Measurements from ENCODE around the gene KIF1A. TPM values are rescaled to one million over a fixed set of nuclear protein-coding genes. Genes with fewer than 3 reads are reported as not detected.

Gene KIF1A
- total and polyA plus RNA-seq, 2 of the 8 experiments (the other 6 are each of a cell fraction or from before 2014, with no cell fraction given), result 61.3 to 281 TPM

GRCh38 chr2:240732184-240732583, 87.8 kb downstream of the KIF1A start:
- H3K23me2 ChIP-seq (ENCODE audit: low read depth, low read length), result peaks cover 4% of the 10 kb centered on the region; the same call in 1 of the 2 replicates
- H2BK20ac ChIP-seq (ENCODE audit: low read length), result no peak overlapping the region
- ChIA-PET CTCF (ENCODE audit: partially characterized antibody) (interaction anchor here (1.0 kb wide), 2 partner anchors 10 to 108 kb away, joined by 3 to 4 read pairs; no protein-coding TSS in a partner anchor), POLR2A (ENCODE audit: partially characterized antibody) (interaction anchor here (1.2 to 1.6 kb wide), 2 partner anchors 13 to 56 kb away, joined by 3 read pairs; no protein-coding TSS in a partner anchor)
- H3K4ac ChIP-seq (replicated peaks; ENCODE audit: insufficient read length, low read depth, low read length), result no peak overlapping the region
- no peak overlapping the region for H2AK5ac ChIP-seq (ENCODE audit: low read depth, low read length)
- no peak overlapping the region for H2AFZ ChIP-seq (ENCODE audit: low read length)
- peaks cover 3% of the 10 kb centered on the region; the same call in 1 of the 2 replicates for H3K79me1 ChIP-seq (ENCODE audit: low read depth, low read length)
- no peak overlapping the region for H2BK12ac ChIP-seq (ENCODE audit: low read depth, low read length)
- H4K8ac ChIP-seq (ENCODE audit: extremely low read depth, insufficient read depth, low read length), result no peak overlapping the region
- no peak overlapping the region for H3K14ac ChIP-seq (ENCODE audit: insufficient read length)
- no peak overlapping the region for H3K18ac ChIP-seq (ENCODE audit: extremely low read depth, low read length)
- no peaks in the 10 kb centered on the region for H3K27me3 ChIP-seq (replicated peaks in 1 of 4; ENCODE audit: control insufficient read depth in 3 of 4, extremely low read depth in 1 of 4, insufficient read depth in 3 of 4, low read length in 3 of 4)
- no peak for FAIRE-seq
- H3K79me2 ChIP-seq (ENCODE audit: control insufficient read depth in 1 of 2, insufficient read depth in 2 of 2, low read length in 2 of 2), result no peaks in the 10 kb centered on the region
- H2BK5ac ChIP-seq (ENCODE audit: low read depth, low read length), result no peak overlapping the region
- no peaks in the 10 kb centered on the region for H3K9me3 ChIP-seq (ENCODE audit: insufficient read depth in 2 of 2, low read depth in 1 of 2, low read length in 1 of 2)
- no peak overlapping the region for H3K27ac ChIP-seq (ENCODE audit: low read depth, low read length)
- DNase-seq (ENCODE audit: low read depth in 1 of 2, low spot score in 2 of 2), result no peak
- no peak overlapping the region for H4K91ac ChIP-seq (replicated peaks; ENCODE audit: insufficient read length, low read length)
- peaks cover 8 to 13% of the 10 kb centered on the region in 2 experiments for H4K20me1 ChIP-seq (replicated peaks in 1 of 2; ENCODE audit: control insufficient read depth in 1 of 2, insufficient read depth in 2 of 2, low read length in 2 of 2)
- no peak overlapping the region for H2BK15ac ChIP-seq (ENCODE audit: low read length)
- 93 to 100% methylated on average over 3 to 5 of the region's 5 CpGs for WGBS, 2 experiments (ENCODE audit: extremely low coverage in 1 of 2, insufficient coverage in 1 of 2, insufficient read length in 1 of 2, insufficient replicate concordance in 2 of 2, low coverage in 1 of 2, low lambda C conversion rate in 2 of 2, missing lambda C conversion rate in 1 of 2)
- no peak overlapping the region for H3K9ac ChIP-seq (replicated peaks in 1 of 4; ENCODE audit: extremely low read depth in 1 of 4, low read depth in 3 of 4, low read length in 3 of 4)
- H3K4me3 ChIP-seq (ENCODE audit: extremely low read depth in 1 of 4, insufficient read depth in 2 of 4, low read depth in 3 of 4, low read length in 4 of 4), result no peak overlapping the region
- no peak overlapping the region for H4K5ac ChIP-seq (ENCODE audit: insufficient read length, low read depth, low read length)
- no peak overlapping the region for H3K4me2 ChIP-seq (ENCODE audit: insufficient read depth in 1 of 2, low read depth in 2 of 2, low read length in 2 of 2)
- no peak overlapping the region for H2BK120ac ChIP-seq (replicated peaks; ENCODE audit: low read depth, low read length)
- H3K36me3 ChIP-seq (ENCODE audit: control insufficient read depth in 2 of 4, insufficient read depth in 4 of 4, low read length in 3 of 4), result peaks cover 10 to 50% (median 34%) of the 10 kb centered on the region in 4 experiments
- no peaks in the 10 kb centered on the region; a peak in 1 of 7 replicates for H3K4me1 ChIP-seq (replicated peaks in 1 of 4; ENCODE audit: control insufficient read depth in 3 of 4, insufficient read depth in 4 of 4, low read length in 3 of 4)
- no peak overlapping the region for H3K23ac ChIP-seq (ENCODE audit: insufficient read length)
- H3K56ac ChIP-seq (replicated peaks; ENCODE audit: insufficient read length, low read depth, low read length), result no peak overlapping the region
- no peak for TF ChIP-seq POLR2A (IDR thresholded peaks at IDR 0.05; ENCODE audit: control extremely low read depth in 1 of 2, low read depth in 2 of 2, low read length in 2 of 2)
- no peak for TF ChIP-seq FOSL1 (IDR thresholded peaks at IDR 0.05; ENCODE audit: insufficient read depth, low read depth, low read length)
- TF ChIP-seq HDAC2 (IDR thresholded peaks at IDR 0.05; ENCODE audit: borderline replicate concordance in 1 of 2, low read depth in 2 of 2, low read length in 2 of 2), result no peak
- TF ChIP-seq KDM5A (IDR thresholded peaks at IDR 0.05; ENCODE audit: low read length), result no peak
- no peak for TF ChIP-seq TAF7 (optimal IDR thresholded peaks at IDR 0.05; ENCODE audit: borderline replicate concordance, low read depth, low read length)
- TF ChIP-seq EZH2 (IDR thresholded peaks at IDR 0.05; ENCODE audit: low read depth, low read length, severe bottlenecking), result no peak
- TF ChIP-seq ASH2L (IDR thresholded peaks at IDR 0.05; ENCODE audit: low read length), result no peak
- no peak for TF ChIP-seq CREB1 (IDR thresholded peaks at IDR 0.05)
- TF ChIP-seq CTCF (IDR thresholded peaks at IDR 0.05; ENCODE audit: control extremely low read depth in 1 of 3, insufficient read depth in 1 of 3, low read depth in 1 of 3, low read length in 3 of 3), result no peak
- TF ChIP-seq NRF1 (IDR thresholded peaks at IDR 0.05; ENCODE audit: low read depth, low read length), result no peak
- TF ChIP-seq EP300 (IDR thresholded peaks at IDR 0.05; ENCODE audit: borderline replicate concordance in 1 of 2, low read depth in 2 of 2, low read length in 2 of 2), result no peak
- no peak for TF ChIP-seq TCF12 (IDR thresholded peaks at IDR 0.05; ENCODE audit: low read depth, low read length)
